ENCODE results near the gene ADARB2.

ADARB2 gene

DNA sequence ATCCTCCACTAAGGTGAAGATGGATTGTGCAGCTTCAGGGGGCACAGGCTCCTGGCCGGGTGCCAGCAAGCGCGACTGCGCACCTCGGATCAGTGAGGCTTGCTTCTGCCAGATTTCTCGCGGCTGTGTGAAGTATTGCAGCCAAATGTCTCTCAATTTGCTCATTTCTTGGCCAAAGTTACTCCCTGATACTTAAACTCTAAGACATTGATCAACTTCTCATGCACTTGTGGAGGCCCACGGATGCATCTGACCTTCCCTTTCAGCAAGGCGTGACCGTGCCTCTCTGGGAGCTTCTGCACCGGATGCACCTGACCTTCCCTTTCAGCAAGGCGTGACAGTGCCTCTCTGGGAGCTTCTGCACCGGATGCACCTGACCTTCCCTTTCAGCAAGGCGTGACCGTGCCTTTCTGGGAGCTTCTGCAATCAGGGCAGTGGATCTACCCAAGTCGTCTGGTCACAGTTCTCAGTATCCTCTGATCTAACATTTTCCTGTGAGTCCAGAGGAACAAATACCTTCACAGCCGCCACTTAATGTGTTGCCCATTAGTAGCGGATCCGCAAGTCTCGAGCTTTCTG, 248.3 kb downstream of the ADARB2 start:
- TF ChIP-seq ZNF664 (tag by site-specific recombination; IDR thresholded peaks at IDR 0.05) (no peak), ZNF19 (tag by site-specific recombination; IDR thresholded peaks at IDR 0.05; ENCODE audit: low read depth) (no peak), ZFP37 (tag by site-specific recombination; IDR thresholded peaks at IDR 0.05) (no peak), YY1 (tag by site-specific recombination; IDR thresholded peaks at IDR 0.05) (no peak), ZNF776 (tag by site-specific recombination; IDR thresholded peaks at IDR 0.05; ENCODE audit: borderline replicate concordance) (no peak), ZNF10 (tag by site-specific recombination; IDR thresholded peaks at IDR 0.05) (no peak), ZNF600 (tag by site-specific recombination; IDR thresholded peaks at IDR 0.05) (no peak), ZNF791 (tag by site-specific recombination; IDR thresholded peaks at IDR 0.05) (no peak), ZNF132 (tag by site-specific recombination; IDR thresholded peaks at IDR 0.05; ENCODE audit: borderline replicate concordance) (no peak), KLF9 (tag by site-specific recombination; IDR thresholded peaks at IDR 0.05; ENCODE audit: low read depth) (no peak), ZNF302 (tag by site-specific recombination; IDR thresholded peaks at IDR 0.05; ENCODE audit: low read depth) (no peak), ZNF48 (tag by site-specific recombination; IDR thresholded peaks at IDR 0.05) (no peak), HOXC10 (CRISPR knock-in tag; IDR thresholded peaks at IDR 0.05) (no peak), MEIS1 (CRISPR knock-in tag; IDR thresholded peaks at IDR 0.05; ENCODE audit: borderline replicate concordance) (no peak)
- TF ChIP-seq, protein P1, sequence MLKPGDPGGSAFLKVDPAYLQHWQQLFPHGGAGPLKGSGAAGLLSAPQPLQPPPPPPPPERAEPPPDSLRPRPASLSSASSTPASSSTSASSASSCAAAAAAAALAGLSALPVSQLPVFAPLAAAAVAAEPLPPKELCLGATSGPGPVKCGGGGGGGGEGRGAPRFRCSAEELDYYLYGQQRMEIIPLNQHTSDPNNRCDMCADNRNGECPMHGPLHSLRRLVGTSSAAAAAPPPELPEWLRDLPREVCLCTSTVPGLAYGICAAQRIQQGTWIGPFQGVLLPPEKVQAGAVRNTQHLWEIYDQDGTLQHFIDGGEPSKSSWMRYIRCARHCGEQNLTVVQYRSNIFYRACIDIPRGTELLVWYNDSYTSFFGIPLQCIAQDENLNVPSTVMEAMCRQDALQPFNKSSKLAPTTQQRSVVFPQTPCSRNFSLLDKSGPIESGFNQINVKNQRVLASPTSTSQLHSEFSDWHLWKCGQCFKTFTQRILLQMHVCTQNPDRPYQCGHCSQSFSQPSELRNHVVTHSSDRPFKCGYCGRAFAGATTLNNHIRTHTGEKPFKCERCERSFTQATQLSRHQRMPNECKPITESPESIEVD (tag by site-specific recombination; IDR thresholded peaks at IDR 0.05), result no peak
- Histone ChIP-seq H3K36me3 (ENCODE audit: control insufficient read depth in 2 of 2, insufficient read depth in 1 of 2, low read length in 2 of 2) (no peaks in the 10 kb centered on the region), H3K27ac (ENCODE audit: extremely low read depth, low read depth, low read length) (no peak overlapping the region), H3K4me3 (ENCODE audit: low read depth, low read length) (no peak overlapping the region), H3K9me3 (ENCODE audit: control insufficient read depth, insufficient read depth, low read depth, low read length) (no peaks in the 10 kb centered on the region), H3K4me1 (ENCODE audit: control insufficient read depth, insufficient read depth, low read length) (no peaks in the 10 kb centered on the region)
- CTCF ChIA-PET, result interaction anchor here (0.6 kb wide), 1 partner anchor 379 kb away, joined by 4 read pairs; no protein-coding TSS in a partner anchor
- POLR2A ChIA-PET, result no interaction called here

DNA sequence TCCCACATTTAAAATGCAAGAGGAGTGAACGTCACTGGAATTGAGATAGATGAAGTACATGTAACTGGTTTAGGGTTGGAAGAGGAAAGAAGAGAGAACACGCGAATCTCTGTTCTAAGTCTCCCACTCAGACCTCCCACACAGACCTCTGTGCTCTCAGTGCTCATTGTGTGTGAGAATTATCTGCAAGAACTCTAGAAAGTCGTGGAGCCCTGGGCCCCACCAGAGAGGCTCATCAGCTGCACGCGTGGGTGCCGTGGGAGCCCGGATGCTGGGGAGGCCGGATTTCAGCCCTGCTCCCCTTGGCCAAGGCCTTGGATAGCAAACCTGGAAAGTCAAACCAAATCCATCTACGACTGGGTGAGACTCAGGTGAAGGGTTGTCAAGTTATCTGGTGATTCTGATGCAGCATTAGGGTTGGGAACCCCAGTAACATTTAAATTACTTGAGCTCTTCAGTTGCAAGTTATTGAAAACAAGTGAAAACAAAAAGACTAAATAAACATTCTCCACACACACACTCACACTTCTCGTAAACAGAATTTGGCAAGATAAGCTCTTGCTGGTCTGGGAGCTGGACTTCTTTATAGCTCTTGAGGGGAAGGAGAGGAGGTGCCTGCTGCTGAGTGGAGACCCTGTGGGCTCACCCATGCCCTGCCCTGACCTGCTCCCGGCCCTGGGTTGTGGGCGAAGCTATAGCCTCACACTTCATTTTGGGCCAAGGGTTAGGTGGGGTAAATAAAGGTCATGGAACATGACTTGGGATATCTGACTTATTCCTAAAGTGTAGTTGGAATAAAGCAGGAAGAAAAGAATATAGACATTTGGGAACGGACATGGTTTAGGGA, 250.3 kb downstream of the ADARB2 start:
- CTCF ChIA-PET, result interaction anchor here (1.1 kb wide), 1 partner anchor 66 kb away, joined by 5 read pairs; no protein-coding TSS in a partner anchor
- Histone ChIP-seq H3K4me1 (ENCODE audit: control insufficient read depth, insufficient read depth, low read length) (no peaks in the 10 kb centered on the region), H3K9me3 (ENCODE audit: control insufficient read depth, insufficient read depth, low read depth, low read length) (no peaks in the 10 kb centered on the region), H3K27ac (ENCODE audit: extremely low read depth, low read depth, low read length) (no peak overlapping the region), H3K36me3 (ENCODE audit: control insufficient read depth in 2 of 2, insufficient read depth in 1 of 2, low read length in 2 of 2) (no peaks in the 10 kb centered on the region), H3K4me3 (ENCODE audit: low read depth, low read length) (no peak overlapping the region)
- POLR2A ChIA-PET, result no interaction called here
- TF ChIP-seq BCL11B (tag by site-specific recombination; IDR thresholded peaks at IDR 0.05; ENCODE audit: low read depth) (no peak), ZSCAN23 (tag by site-specific recombination; IDR thresholded peaks at IDR 0.05) (no peak), MYNN (tag by site-specific recombination; IDR thresholded peaks at IDR 0.05; ENCODE audit: borderline replicate concordance) (no peak), ZNF311 (tag by site-specific recombination; IDR thresholded peaks at IDR 0.05; ENCODE audit: borderline replicate concordance) (no peak), ZFHX2 (tag by site-specific recombination; conservative IDR thresholded peaks at IDR 0.05) (0 out of 2 replicates have a peak, but pooled peaks have one; percentile 37), ZNF248 (tag by site-specific recombination; IDR thresholded peaks at IDR 0.05) (no peak), ZNF24 (tag by site-specific recombination; IDR thresholded peaks at IDR 0.05) (no peak), MEIS1 (CRISPR knock-in tag; IDR thresholded peaks at IDR 0.05; ENCODE audit: borderline replicate concordance) (no peak), EGR2 (tag by site-specific recombination; IDR thresholded peaks at IDR 0.05; ENCODE audit: low read depth) (0 out of 2 replicates have a peak, but pooled peaks have one; percentile 28)
- TF ChIP-seq, protein P2, sequence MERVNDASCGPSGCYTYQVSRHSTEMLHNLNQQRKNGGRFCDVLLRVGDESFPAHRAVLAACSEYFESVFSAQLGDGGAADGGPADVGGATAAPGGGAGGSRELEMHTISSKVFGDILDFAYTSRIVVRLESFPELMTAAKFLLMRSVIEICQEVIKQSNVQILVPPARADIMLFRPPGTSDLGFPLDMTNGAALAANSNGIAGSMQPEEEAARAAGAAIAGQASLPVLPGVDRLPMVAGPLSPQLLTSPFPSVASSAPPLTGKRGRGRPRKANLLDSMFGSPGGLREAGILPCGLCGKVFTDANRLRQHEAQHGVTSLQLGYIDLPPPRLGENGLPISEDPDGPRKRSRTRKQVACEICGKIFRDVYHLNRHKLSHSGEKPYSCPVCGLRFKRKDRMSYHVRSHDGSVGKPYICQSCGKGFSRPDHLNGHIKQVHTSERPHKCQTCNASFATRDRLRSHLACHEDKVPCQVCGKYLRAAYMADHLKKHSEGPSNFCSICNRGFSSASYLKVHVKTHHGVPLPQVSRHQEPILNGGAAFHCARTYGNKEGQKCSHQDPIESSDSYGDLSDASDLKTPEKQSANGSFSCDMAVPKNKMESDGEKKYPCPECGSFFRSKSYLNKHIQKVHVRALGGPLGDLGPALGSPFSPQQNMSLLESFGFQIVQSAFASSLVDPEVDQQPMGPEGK (tag by site-specific recombination; IDR thresholded peaks at IDR 0.05), result no peak
- TF ChIP-seq, protein P3, sequence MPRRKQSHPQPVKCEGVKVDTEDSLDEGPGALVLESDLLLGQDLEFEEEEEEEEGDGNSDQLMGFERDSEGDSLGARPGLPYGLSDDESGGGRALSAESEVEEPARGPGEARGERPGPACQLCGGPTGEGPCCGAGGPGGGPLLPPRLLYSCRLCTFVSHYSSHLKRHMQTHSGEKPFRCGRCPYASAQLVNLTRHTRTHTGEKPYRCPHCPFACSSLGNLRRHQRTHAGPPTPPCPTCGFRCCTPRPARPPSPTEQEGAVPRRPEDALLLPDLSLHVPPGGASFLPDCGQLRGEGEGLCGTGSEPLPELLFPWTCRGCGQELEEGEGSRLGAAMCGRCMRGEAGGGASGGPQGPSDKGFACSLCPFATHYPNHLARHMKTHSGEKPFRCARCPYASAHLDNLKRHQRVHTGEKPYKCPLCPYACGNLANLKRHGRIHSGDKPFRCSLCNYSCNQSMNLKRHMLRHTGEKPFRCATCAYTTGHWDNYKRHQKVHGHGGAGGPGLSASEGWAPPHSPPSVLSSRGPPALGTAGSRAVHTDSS (tag by site-specific recombination; IDR thresholded peaks at IDR 0.05), result no peak
